AG04450 (cell line): Measurements from ENCODE around the gene GLIS1. TPM values are rescaled to one million over a fixed set of nuclear protein-coding genes. Genes with fewer than 3 reads are reported as not detected.

Source experiments
- CTCF ChIA-PET: fragments of 300-600, 350-600 bp; formaldehyde crosslinking; extraction: SDS; loops from one replicate; lab custom pipeline; 2022; ENCODE audit warnings: antibody characterized with exemption, inconsistent platforms; lab: Charles Lee
- POLR2A ChIA-PET: fragments of 350-600 bp; formaldehyde crosslinking; extraction: SDS; loops from one replicate; lab custom pipeline; 2021; ENCODE audit warnings: antibody characterized with exemption, inconsistent platforms; lab: Yijun Ruan, JAX
- DNase-seq: peaks from one replicate; pipeline ENCODE4 v3.0.0-alpha.2; 2011; ENCODE audit warnings: low read depth, low spot score
- H3K27ac ChIP-seq: one replicate; pipeline ENCODE4 v1.5.1; 2012; ENCODE audit warnings: low read depth, low read length, control low read depth
- H3K27me3 ChIP-seq: one replicate; pipeline ENCODE4 v1.6.0; 2012; ENCODE audit warnings: low read length; ENCODE audit not compliant: control insufficient read depth, insufficient read depth
- H3K4me3 ChIP-seq: 2 replicates; pipeline ENCODE4 v1.5.1; 2011; ENCODE audit warnings: mild to moderate bottlenecking, low read depth, low read length, control low read depth
- H3K9me3 ChIP-seq: 2 replicates; pipeline ENCODE4 v1.5.1; 2012; ENCODE audit warnings: low read length; ENCODE audit not compliant: control insufficient read depth, insufficient read depth
- polyA plus RNA-seq: library from polyadenylated mRNA; depleted of rRNA; stranded (reverse); fragments of >200 nt; gene quantifications from 2 replicates; pipeline ENCODE4 v1.2.3, GENCODE V29; 2011
- TF ChIP-seq, protein P1 (sequence below): IDR thresholded peaks from 2 replicates; pipeline ENCODE4 v1.5.1; 2011; ENCODE audit warnings: low read depth, low read length, control low read depth, inconsistent platforms

The GLIS1 gene
- polyA plus RNA-seq, 1 experiment: 0.77 TPM

DNA sequence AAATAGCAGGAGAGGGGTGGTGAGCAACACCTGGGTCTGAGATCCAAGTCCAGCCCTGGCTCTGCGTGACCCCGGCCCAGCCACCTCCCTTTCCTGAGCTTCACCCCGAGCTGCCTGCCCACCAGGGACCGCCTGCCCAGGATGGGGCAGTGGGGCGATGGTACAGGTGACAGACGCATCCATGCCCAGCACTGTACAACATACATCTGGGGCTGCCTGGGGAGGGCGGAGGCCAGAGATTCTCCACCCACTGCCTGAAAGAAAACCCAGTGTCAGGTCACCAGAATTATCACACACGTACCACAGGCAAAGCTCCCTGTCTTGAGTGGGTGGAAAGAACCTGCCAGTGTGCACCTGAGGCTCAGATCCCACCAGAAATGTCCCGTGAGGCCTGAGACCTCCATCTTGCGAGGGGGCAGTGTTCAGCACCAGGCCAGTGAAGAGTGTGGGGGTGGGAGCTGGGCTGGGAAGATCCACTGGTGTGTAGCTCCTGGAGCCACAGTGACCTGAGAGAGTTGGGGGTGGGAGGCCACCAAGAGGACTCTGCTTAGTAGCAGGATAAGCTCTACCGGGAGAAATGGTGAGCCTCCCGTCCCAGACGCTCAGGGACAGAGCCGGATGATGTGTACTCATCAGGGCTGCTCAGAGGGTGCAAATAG, 198.2 kb downstream of the GLIS1 start:
- no peak overlapping the region for H3K4me3 ChIP-seq
- no peaks in the 10 kb centered on the region for H3K27me3 ChIP-seq
- no peak overlapping the region for H3K27ac ChIP-seq
- DNase-seq: no peak
- ChIA-PET POLR2A (interaction anchor here (0.5 kb wide), 1 partner anchor 15 kb away, joined by 3 read pairs; no protein-coding TSS in a partner anchor), CTCF (no interaction called here)
- TF ChIP-seq, protein P1, sequence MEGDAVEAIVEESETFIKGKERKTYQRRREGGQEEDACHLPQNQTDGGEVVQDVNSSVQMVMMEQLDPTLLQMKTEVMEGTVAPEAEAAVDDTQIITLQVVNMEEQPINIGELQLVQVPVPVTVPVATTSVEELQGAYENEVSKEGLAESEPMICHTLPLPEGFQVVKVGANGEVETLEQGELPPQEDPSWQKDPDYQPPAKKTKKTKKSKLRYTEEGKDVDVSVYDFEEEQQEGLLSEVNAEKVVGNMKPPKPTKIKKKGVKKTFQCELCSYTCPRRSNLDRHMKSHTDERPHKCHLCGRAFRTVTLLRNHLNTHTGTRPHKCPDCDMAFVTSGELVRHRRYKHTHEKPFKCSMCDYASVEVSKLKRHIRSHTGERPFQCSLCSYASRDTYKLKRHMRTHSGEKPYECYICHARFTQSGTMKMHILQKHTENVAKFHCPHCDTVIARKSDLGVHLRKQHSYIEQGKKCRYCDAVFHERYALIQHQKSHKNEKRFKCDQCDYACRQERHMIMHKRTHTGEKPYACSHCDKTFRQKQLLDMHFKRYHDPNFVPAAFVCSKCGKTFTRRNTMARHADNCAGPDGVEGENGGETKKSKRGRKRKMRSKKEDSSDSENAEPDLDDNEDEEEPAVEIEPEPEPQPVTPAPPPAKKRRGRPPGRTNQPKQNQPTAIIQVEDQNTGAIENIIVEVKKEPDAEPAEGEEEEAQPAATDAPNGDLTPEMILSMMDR: no peak
- H3K9me3 ChIP-seq: no peaks in the 10 kb centered on the region; the same call in 1 of the 2 replicates

DNA sequence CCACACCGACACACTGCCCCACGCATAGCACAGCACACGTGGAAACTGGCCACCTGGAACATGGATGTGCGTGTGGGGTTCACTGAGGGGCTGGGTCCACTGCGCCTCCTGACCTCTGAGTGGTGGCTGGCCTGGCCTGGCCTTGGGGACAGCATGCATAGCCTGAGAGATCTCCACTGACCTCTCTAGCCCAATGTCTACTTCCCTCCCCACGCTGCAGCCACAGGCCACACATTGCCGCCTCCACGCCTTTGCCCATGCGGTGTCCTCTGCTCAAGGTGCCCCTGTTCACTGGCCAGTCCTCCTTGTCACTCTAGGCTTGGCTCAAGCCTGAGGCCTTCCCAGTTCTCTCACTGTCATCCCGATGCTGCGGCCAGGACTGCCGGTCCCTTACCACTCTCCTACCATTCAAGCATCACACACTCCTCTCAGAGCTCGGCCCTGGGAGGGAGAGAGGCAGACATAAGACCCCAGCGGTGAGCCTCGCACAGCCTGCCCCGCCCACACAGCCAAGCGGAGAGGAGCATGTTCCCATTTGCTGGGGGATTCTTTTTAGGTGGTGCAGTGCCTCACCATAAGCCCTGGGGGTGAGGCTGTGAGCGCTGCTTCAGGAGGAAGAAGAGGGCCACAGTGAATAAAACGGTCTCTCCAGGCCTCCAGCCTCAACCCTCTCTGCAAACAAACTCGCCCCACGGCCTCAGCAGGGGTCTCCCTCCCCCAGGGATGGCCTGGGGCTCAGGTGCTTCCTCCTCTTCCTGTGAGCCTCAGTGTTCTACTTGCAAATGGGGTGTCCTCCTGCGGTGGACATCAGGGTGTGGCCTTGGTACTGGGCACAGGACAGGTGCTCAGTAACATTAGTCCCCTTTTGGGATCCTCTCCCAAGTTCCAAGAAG, 199.0 kb downstream of the GLIS1 start:
- POLR2A ChIA-PET: interaction anchor here (0.5 kb wide), 1 partner anchor 14 kb away, joined by 3 read pairs; no protein-coding TSS in a partner anchor

DNA sequence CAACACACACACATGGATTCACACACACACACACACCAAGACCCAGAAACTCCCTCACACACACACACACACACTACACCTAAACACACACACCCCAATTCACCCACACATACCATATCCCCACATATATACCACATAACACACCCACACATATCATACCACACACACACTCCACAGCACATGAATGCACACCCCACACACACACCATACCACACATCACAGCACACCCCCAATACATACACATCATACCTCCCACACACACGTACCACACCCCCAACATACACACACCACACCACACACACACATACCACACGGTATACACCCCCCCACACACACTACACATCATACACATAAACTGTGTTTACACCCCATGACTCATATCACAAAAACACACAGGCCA, 199.7 kb downstream of the GLIS1 start:
- ChIA-PET POLR2A (no interaction called here), CTCF (no interaction called here)
- H3K9me3 ChIP-seq: no peaks in the 10 kb centered on the region; the same call in 1 of the 2 replicates
- no peak overlapping the region for H3K4me3 ChIP-seq
- DNase-seq: no peak
- no peaks in the 10 kb centered on the region for H3K27me3 ChIP-seq
- TF ChIP-seq, protein P1: no peak
- no peak overlapping the region for H3K27ac ChIP-seq

More for the DNA sequence above, 199.0 kb downstream of the GLIS1 start:
- CTCF ChIA-PET: no interaction called here
- DNase-seq: no peak
- Histone ChIP-seq H3K27me3 (no peaks in the 10 kb centered on the region), H3K4me3 (no peak overlapping the region), H3K27ac (no peak overlapping the region), H3K9me3 (no peaks in the 10 kb centered on the region; the same call in 1 of the 2 replicates)
- TF ChIP-seq, protein P1: no peak

DNA sequence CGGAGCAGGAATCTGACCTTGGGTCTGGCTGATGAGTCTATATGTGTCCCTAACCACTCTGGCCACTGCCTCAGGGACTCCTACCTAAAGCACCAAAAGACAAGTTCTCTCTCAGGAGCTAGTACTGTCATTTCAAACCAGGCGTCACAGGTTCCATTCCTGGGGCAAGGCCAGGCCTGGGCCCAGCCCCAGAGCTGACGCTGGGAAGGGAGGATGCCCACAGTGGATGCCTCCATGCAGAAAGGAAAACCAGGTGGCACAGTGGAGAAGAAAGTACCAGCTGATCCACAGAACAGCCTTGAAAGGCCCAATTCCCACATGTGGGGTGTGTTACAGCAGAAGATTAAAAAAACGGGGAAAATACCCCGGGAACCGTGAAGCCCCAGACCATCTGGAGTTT, 202.4 kb downstream of the GLIS1 start:
- H3K4me3 ChIP-seq: no peak overlapping the region
- no peak for DNase-seq
- ChIA-PET POLR2A (no interaction called here), CTCF (no interaction called here)
- no peaks in the 10 kb centered on the region for H3K27me3 ChIP-seq
- TF ChIP-seq, protein P1: no peak
- H3K27ac ChIP-seq: no peak overlapping the region
- H3K9me3 ChIP-seq: no peaks in the 10 kb centered on the region; the same call in 1 of the 2 replicates
